SU-DHL-6 (cell line): ENCODE results near the gene ADK.

Source experiments
- H2AFZ ChIP-seq: fragments of 200-600 bp; sonication (generic); 2 replicates; pipeline ENCODE4 v1.6.1; 2014; ENCODE audit warnings: low read depth, mild to moderate bottlenecking, moderate library complexity, mixed read lengths, antibody characterized with exemption, low read length; ENCODE audit not compliant: severe bottlenecking
- H3F3A ChIP-seq: fragments of 200-600 bp; shearing (Covaris generic); 2 replicates; pipeline ENCODE4 v1.6.0; 2016; ENCODE audit warnings: antibody characterized with exemption, mild to moderate bottlenecking; ENCODE audit not compliant: insufficient read depth
- H3K27ac ChIP-seq: fragments of 200-600 bp; sonication (generic); 2 replicates; pipeline ENCODE4 v1.5.1; 2016; ENCODE audit warnings: low read depth, mild to moderate bottlenecking, low read length, moderate library complexity, mixed read lengths
- H3K27me3 ChIP-seq: fragments of 200-600 bp; sonication (generic), shearing (Covaris generic); 2 replicates; pipeline ENCODE4 v1.6.0; 2014; ENCODE audit warnings: mild to moderate bottlenecking, low read length
- H3K36me3 ChIP-seq: fragments of 200-600 bp; sonication (generic); 2 replicates; pipeline ENCODE4 v1.6.1; 2014; ENCODE audit warnings: mild to moderate bottlenecking, low read length, mixed read lengths
- H3K4me2 ChIP-seq: fragments of 300-600, 200-600 bp; shearing (Covaris generic), sonication (generic); 2 replicates; pipeline ENCODE4 v1.6.0; 2014; ENCODE audit warnings: low read length, low read depth, mild to moderate bottlenecking; ENCODE audit not compliant: poor library complexity, severe bottlenecking
- H3K4me3 ChIP-seq: fragments of 200-600 bp; sonication (generic); 2 replicates; pipeline ENCODE4 v1.5.1; 2014; ENCODE audit warnings: antibody characterized with exemption, low read length, mild to moderate bottlenecking, mixed read lengths; ENCODE audit not compliant: insufficient read depth, poor library complexity, severe bottlenecking
- H3K79me2 ChIP-seq: fragments of 200-600 bp; sonication (generic); 2 replicates; pipeline ENCODE4 v1.6.1; 2014; ENCODE audit warnings: mild to moderate bottlenecking, low read length, moderate library complexity; ENCODE audit not compliant: insufficient read depth
- H3K9ac ChIP-seq: fragments of 200-600 bp; sonication (generic); 2 replicates; pipeline ENCODE4 v1.7.0; 2014; ENCODE audit warnings: mild to moderate bottlenecking, low read length
- H3K9me2 ChIP-seq: fragments of 200-600 bp; sonication (generic); replicated peaks from 2 replicates; pipeline ENCODE4 v1.6.1; 2014; ENCODE audit warnings: low read length; ENCODE audit not compliant: insufficient read depth
- H3K9me3 ChIP-seq: fragments of 200-600 bp; sonication (generic); 2 replicates; pipeline ENCODE4 v1.6.1; 2014; ENCODE audit warnings: low read length, mixed read lengths; ENCODE audit not compliant: insufficient read depth
- H4K20me1 ChIP-seq: fragments of 200-600 bp; sonication (generic); 2 replicates; pipeline ENCODE4 v1.6.1; 2014; ENCODE audit warnings: low read depth, mild to moderate bottlenecking, antibody characterized with exemption, low read length, moderate library complexity, mixed read lengths
- EZH2phosphoT487 ChIP-seq: fragments of 200-600 bp; sonication (generic), shearing (Covaris generic); conservative IDR thresholded peaks from 2 replicates; pipeline ENCODE4 v1.6.1; 2018; ENCODE audit warnings: mild to moderate bottlenecking, antibody characterized with exemption, low read length, moderate library complexity, mixed read lengths
- TF ChIP-seq, protein P1 (sequence below): fragments of 200-600 bp; sonication (generic); IDR thresholded peaks from one replicate; pipeline ENCODE4 v1.5.1; 2017; ENCODE audit warnings: antibody characterized with exemption, mild to moderate bottlenecking, low read length, moderate library complexity; ENCODE audit not compliant: insufficient read depth, poor library complexity, severe bottlenecking

The ADK gene

DNA sequence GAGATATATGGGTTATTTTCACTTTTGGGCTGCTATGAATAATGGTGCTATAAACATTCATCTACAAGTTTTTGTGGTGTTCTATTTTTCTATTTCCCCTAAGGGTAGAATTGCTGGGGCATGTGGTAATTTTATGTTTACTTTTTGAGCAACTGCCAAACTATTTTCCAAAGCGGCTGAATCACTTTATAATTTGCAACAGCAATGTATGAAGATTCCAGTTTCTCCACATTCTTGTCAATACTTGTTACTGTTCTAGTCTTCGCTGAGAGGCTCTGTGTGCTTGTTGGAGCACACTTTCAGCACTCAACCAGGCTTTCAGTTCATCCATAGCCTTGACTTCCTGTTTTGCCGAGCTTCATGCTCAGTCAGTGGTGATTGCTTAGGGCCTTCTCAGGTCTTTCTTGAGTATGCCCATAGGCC, 39.0 kb downstream of the ADK start:
- Histone ChIP-seq H2AFZ (peak overlapping the region; percentile 37), H3K9me2 (no peaks in the 10 kb centered on the region), H3K9ac (peak overlapping the region; percentile 31), H3F3A (0 out of 2 replicates have a peak, but pooled peaks cover 8% of the 10 kb centered on the region), H3K4me2 (peak overlapping the region; percentile 50), H3K36me3 (no peaks in the 10 kb centered on the region), H3K79me2 (peaks cover 85% of the 10 kb centered on the region), H4K20me1 (no peaks in the 10 kb centered on the region), H3K27ac (peak overlapping the region; percentile 5; the same call in 1 of the 2 replicates), H3K27me3 (no peaks in the 10 kb centered on the region), H3K4me3 (no peak overlapping the region), H3K9me3 (no peaks in the 10 kb centered on the region)
- TF ChIP-seq, protein P1, sequence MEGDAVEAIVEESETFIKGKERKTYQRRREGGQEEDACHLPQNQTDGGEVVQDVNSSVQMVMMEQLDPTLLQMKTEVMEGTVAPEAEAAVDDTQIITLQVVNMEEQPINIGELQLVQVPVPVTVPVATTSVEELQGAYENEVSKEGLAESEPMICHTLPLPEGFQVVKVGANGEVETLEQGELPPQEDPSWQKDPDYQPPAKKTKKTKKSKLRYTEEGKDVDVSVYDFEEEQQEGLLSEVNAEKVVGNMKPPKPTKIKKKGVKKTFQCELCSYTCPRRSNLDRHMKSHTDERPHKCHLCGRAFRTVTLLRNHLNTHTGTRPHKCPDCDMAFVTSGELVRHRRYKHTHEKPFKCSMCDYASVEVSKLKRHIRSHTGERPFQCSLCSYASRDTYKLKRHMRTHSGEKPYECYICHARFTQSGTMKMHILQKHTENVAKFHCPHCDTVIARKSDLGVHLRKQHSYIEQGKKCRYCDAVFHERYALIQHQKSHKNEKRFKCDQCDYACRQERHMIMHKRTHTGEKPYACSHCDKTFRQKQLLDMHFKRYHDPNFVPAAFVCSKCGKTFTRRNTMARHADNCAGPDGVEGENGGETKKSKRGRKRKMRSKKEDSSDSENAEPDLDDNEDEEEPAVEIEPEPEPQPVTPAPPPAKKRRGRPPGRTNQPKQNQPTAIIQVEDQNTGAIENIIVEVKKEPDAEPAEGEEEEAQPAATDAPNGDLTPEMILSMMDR: no peak
- TF ChIP-seq EZH2phosphoT487: no peak

DNA sequence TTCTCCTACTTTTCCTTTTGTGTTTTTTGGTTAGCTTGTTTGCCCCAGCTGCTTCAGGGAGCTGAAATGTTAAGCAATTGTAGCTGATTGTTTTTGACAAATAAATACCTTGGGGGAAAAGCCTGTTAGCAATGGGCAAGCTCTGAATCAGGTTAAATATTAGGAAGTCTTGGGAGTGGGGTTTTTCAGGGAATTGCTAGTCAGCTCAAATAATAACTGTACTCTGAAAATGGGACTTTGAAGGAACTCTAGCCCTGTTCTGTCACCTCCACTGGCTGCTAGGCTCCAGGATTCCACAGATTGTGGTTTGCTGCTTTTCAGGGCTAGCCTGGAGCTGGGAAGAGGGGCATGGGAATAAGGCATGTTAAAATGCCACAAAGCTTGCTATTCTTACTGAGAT, 39.5 kb downstream of the ADK start:
- no peak for TF ChIP-seq EZH2phosphoT487
- TF ChIP-seq, protein P1: no peak
- Histone ChIP-seq H3K4me3 (no peak overlapping the region), H3F3A (0 out of 2 replicates have a peak, but pooled peaks cover 8% of the 10 kb centered on the region), H3K27ac (peak overlapping the region; percentile 5; the same call in 1 of the 2 replicates), H3K79me2 (peaks cover 83% of the 10 kb centered on the region), H2AFZ (peak overlapping the region; percentile 37), H3K9ac (peak overlapping the region; percentile 31), H3K9me3 (no peaks in the 10 kb centered on the region), H3K27me3 (no peaks in the 10 kb centered on the region), H3K36me3 (no peaks in the 10 kb centered on the region), H4K20me1 (no peaks in the 10 kb centered on the region), H3K9me2 (no peaks in the 10 kb centered on the region), H3K4me2 (peak overlapping the region; percentile 50)

DNA sequence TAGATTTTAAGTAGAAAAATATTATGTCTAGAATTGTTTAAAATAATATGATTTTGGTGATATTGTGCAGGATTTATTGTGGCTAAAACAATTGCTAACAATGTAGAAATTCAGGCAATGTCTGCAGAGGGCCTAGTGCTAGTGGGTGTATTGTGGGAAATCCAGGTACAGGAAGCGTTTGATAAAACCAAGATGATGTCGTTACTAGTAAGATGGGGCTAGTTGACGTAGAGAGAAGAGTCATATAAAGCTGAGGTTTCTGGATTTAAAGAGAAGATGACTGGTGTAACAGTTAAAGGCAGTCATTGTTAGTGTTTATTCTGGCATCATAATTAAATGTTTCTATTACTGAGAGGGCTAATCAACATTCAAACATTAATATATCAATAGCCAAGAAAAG, 43.5 kb downstream of the ADK start:
- no peaks in the 10 kb centered on the region for H4K20me1 ChIP-seq
- H3K27ac ChIP-seq: no peak overlapping the region
- H3F3A ChIP-seq: no peaks in the 10 kb centered on the region
- peaks cover 84% of the 10 kb centered on the region for H3K79me2 ChIP-seq
- TF ChIP-seq, protein P1: no peak
- no peak overlapping the region for H3K4me3 ChIP-seq
- no peaks in the 10 kb centered on the region for H3K36me3 ChIP-seq
- no peak overlapping the region for H2AFZ ChIP-seq
- H3K9ac ChIP-seq: no peak overlapping the region
- H3K27me3 ChIP-seq: no peaks in the 10 kb centered on the region
- H3K4me2 ChIP-seq: no peak overlapping the region
- H3K9me3 ChIP-seq: no peaks in the 10 kb centered on the region
- H3K9me2 ChIP-seq: no peaks in the 10 kb centered on the region
